GM12872 (cell line): ENCODE results near the gene RNF150.

Source experiments
- CTCF ChIP-seq: IDR thresholded peaks from 3 replicates; pipeline ENCODE4 v1.5.1; 2011; ENCODE audit warnings: low read depth, mild to moderate bottlenecking, low read length, moderate library complexity; ENCODE audit not compliant: insufficient read depth

The RNF150 gene

GRCh38 chr4:140931911-140932310 lies 201.4 kb downstream of the RNF150 start:
- TF ChIP-seq CTCF, result no peak

GRCh38 chr4:140930557-140930956 lies 202.7 kb downstream of the RNF150 start:
- TF ChIP-seq CTCF, result no peak

GRCh38 chr4:140930011-140930410 lies 203.3 kb downstream of the RNF150 start:
- no peak for TF ChIP-seq CTCF

GRCh38 chr4:140928880-140929279 lies 204.4 kb downstream of the RNF150 start:
- TF ChIP-seq CTCF, result no peak

GRCh38 chr4:140926672-140927071 lies 206.6 kb downstream of the RNF150 start:
- TF ChIP-seq CTCF, result no peak

- no peak for TF ChIP-seq CTCF
Measured at GRCh38 chr4:140925417-140925816, 207.9 kb downstream of the RNF150 start.

- no peak for TF ChIP-seq CTCF
Measured at GRCh38 chr4:140924761-140925392, 208.4 kb downstream of the RNF150 start.
